GM21737 (cell line): Measurements from ENCODE around the gene SDK1.

ENCODE experiments used
- ATAC-seq: cut with Tn5 transposase; IDR thresholded peaks from one replicate; pipeline ENCODE4 v1.9.1; 2021; ENCODE audit warnings: mild to moderate bottlenecking, moderate library complexity; ENCODE audit not compliant: unreplicated experiment

Gene SDK1

DNA sequence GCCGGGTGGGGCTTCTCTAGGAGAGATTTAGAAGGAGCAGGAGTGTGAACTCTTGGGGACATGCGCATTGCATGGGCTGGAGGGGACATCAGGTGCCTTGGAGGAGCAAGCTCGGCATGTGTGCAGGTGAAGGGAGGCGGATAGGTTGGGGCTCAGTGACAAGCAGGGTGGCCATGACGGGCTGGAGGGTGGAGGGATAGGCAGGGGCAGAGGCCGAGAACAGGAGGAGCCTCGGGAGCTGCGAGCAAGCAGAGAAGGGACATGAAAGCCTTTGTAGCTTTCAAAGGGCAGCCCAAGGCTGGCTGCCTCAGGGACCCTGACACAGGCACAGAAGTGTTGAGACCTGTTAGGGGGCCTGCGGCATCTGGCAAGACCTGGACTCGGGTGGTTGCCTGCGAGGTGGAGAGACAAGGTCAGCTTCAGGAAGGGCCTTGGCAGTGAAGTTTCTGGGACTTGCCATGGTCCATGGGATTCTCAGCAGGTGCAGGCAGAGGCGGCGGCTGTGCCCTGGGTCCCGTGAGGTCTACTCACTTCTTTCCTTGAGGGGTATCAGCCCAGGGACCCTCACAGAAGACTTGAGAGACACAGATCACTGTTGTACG is 664.8 kb downstream of the SDK1 start:
- no peak for ATAC-seq

DNA sequence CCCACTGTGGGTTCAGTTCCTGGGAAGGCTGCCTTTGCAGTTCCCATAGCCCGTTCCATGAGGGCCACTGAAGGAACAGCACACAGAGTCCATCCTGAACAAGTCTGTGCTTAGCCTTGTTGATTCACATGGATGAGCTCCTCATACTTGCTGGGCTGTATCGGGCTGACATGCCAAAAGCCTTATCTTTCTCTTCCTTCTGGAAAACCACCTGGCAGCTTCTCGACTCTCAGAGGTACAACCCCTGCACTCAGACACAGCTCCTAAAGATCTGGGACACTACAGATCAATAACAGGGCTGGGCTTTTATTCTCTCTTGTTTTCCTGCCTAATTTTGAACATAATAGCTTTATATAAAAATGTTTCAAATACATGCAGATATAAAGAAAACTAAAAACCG is 667.2 kb downstream of the SDK1 start:
- ATAC-seq, result no peak

DNA sequence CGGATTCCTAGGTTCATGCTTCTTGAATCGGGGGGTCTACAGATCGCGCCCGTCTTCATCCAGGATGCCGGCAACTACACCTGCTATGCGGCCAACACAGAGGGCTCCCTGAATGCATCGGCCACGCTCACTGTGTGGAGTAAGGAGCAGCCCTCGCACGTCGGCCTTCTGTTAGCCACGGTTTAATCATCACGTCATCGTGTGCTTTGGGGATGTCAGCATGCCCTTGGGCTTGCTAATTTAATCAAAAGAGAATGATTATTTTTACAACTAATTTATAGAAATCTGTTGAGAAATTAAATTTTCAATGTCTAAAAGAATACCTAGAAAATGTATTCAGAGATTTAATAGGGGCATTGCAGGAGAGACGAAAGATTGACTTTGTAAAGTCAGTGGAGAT is 668.2 kb downstream of the SDK1 start:
- no peak for ATAC-seq

DNA sequence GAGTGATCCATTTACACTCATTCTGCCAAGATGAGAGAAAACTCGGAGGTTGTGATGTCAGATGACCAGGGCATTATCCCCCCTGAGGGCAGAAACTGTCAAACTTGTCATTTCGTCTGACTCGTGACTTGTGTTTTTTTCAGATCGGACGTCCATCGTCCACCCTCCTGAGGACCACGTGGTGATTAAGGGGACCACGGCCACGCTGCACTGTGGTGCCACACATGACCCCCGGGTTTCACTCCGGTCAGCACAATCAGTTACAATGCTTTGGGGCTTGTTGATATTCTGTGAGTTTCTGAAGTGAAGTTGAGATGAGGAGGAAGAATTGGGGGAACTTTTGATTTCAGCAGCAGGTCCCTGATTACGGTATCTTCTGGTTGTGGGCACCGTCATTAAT is 670.3 kb downstream of the SDK1 start:
- no peak for ATAC-seq

DNA sequence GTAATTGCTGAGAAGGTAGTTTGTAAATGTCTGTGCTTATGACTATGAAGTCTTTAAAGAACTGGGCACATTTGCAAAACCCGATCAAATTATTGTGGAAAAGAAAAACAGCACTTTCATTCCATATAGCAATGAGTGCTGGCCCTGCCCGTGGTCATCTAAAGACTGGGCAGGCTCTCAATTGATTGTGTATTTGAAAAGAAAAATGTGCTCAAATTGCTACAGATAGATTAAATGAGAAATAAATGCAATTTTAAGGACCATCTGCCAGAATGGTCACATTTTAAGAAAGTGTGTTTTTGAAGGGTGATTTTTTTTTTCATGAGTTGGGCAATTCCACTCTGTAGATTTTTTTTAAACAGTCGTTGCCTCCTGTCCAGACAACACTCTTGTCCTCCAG is 672.2 kb downstream of the SDK1 start:
- no peak for ATAC-seq

DNA sequence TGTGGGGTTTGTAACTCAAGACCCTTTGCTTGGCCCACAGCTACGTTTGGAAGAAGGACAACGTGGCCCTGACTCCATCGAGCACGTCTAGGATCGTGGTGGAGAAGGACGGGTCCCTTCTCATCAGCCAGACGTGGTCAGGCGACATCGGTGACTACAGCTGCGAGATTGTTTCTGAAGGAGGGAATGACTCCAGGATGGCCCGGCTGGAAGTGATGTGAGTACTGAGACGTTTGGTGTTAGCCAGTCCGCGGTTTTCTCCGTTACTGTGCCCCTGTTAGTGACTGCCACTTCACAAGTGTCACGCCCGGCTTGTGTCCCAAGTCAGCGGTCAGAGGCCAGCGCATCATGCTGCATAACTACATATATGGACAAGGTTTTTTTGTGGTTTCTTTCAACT is 673.3 kb downstream of the SDK1 start:
- ATAC-seq, result no peak

DNA sequence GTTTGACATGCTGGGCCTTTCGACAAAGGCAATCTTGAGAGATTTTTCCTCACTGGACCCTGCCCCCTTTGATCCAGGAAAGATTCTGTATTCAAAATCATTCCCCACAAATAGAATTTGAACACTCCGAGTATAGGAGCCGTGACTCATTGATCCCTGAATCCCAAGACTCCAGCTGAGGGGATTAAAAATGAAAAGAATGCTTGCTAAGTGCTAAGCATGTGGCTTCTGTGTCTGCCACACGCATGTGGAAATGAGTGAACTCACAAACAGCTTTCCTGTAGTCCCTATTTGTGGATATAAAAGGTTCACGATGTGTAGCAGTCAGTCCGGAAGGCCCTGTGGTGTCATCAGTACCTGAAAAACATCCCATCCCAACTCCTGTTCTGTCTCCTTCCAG is 674.3 kb downstream of the SDK1 start:
- no peak for ATAC-seq

DNA sequence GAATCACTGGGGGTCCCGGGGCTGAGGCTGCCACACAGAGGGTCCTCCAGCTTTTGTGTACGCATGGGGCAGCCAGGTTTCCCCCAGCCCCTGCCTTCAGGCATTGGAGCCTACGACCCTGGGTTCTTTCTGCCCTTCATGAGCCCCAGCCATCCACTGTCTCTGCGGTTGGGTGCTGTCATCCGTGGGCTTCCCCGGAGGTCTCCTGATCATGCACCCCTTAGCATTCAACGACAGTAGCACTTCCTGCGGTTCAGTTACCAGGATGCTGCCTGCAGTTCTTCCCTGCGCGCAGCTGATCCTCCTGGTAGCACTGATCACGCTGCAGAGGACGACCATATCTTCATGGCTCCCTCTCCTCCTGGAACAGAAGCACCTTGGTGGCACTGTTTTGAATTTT is 676.3 kb downstream of the SDK1 start:
- no peak for ATAC-seq

DNA sequence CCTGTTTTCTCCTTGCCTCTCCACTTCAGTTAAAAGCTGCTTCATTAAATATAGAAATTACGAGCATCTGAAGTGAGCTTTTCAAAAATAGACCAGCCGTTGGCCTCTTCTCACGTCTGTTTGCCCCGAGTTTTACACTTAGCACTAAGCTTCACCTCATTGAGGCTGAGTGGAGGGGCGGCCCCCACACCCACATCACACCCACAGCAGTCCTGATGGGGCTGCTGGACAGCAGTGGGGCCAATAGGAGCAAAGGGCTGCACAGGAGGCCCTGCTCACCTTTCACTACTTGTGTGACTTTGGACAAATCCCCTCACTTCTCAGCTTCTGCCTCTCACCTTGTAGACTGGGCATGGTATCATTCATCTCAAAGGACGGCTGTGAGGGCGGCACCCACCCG is 677.8 kb downstream of the SDK1 start:
- ATAC-seq, result no peak

DNA sequence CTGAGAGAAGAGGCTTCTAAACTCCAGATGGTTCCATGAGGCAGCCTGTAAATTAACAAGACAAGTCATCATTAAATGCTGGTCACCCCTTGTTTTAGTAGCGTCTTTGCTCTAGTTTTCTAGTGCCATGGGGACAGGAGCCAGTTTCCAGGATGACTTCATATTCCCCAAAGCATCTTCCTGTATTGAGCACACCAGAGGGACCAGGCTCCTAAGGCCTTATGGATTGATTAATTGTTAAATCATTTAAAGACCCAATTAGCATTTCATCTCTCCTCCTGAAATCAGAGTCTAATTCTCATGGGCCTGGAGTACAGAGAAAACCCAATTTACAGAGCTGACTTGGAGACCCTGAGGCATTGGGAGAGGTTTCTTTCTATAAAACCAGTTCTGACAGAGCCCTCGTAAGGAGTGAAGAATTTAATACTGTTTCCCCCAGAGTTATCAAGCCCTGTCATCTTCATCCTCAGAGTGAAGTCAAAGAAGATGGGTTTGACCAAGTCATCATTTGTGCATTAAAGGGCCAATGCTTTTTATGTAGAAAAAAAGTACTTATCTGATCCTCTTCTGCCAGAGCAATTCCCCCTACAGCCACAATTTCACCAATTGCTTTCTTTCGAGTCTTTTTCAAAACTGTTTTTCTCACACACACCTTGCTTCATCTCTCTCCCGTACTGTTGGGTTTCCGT is 678.7 kb downstream of the SDK1 start:
- no peak for ATAC-seq

DNA sequence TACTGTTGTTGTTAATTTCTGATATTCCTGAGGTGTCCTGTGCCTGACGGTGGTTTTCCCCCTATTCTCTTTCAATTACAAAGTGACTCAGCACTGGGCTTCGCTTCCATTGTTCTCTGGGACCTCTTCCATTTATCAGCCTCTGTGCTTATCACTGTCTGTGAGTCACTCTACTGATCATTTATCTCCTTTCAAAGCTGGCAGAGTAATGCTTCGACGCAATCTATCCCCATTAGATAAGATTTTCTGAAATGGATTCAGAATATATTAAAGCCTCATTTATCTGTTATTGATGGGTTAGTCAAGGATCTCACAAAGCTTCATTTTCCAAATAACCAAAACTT is 679.2 kb downstream of the SDK1 start:
- no peak for ATAC-seq

DNA sequence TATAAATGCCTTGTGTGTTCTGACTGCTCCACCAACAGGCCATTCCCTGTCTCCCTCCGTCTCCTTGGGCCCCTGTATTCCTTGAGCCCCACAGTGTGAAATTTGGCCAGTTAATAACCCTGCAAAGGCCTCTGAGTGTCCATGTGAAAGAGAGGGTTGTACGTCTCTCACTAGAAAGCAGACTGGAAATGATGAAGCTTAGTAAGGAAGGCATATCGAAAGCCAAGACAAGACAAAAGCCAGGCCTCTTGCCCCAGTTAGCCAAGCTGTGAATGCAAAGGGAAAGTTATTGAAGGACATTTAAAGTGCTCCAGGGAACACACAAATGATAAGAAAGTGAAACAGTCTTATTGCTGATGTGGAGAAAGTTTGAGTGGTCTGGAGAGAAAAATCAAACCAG is 680.2 kb downstream of the SDK1 start:
- ATAC-seq, result no peak

DNA sequence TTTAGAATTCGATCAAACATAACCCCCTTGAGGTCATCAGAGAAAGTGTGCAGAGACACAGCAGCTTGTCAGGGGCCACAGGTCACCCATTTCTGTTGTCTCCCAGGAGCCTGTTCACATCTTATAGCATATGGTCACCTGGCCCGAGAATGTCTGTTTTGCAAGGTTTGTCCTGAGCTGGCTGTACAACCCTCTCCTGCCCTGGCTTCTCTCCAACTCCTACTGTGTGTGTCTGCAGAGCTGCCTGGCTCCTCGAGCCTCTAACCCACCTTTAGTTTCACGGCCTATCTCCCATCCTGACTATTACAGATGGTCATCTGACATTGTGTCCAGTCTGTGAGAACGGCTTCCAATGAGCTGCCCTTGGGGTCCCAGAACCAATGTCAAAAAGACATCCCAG is 683.4 kb downstream of the SDK1 start:
- ATAC-seq, result no peak

DNA sequence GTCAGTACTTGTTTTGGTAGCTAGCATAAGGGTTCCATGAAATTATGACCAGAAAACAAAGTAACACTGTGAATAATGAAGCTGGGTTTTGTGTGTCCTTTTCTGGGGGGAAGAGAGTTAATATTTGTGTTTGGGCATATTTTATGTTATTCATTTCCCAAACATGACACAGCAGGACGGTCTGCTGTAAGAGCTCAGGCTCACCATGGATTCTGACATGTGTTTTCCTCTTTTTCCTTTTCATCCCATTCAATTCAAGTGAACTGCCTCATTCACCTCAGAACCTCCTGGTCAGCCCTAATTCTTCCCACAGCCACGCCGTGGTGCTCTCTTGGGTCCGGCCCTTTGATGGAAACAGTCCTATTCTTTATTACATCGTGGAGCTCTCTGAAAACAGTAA is 685.9 kb downstream of the SDK1 start:
- ATAC-seq, result no peak

DNA sequence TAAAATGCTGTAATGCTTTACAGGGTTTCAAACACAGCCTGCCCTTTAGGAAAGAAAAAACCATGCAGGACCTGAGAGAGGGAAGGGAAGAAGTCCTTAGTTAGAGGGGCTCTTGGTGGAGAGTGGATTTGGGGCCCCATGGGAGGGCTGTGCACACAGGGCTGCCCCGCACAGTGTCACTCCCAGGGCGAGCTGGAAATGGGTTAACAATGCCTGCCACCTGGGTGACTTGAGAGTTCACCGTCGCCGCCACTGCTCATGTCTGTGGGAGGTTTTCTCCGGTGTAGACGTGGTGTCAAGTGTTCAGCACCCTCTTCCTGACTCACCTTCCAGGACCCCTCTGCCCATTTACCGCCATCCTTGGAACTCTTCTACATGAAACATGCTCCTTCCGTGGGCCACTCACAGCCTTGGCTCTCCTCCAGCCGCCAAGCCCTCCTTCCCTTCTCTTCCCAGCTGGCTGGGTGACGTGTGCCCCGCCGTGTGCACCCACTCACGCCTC is 686.4 kb downstream of the SDK1 start:
- ATAC-seq, result no peak

DNA sequence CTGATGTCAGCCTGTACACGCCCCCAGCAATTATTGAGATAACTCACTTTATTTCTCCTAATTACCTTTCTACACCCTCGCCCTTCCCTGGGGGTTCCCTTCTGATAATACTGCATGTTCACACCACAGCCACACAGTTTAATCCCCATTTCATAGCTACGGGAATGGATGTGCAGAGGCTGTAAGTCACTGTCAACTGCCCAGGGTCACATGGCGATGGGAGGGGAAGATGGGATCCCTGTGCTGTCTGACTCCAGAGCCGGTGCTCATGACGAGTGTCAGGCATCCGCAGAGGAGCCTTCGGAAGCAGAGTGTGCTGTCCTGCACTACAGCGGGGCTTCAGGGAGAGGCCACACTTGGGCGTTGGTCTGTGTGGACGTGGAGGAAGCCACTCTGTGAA is 688.7 kb downstream of the SDK1 start:
- no peak for ATAC-seq

DNA sequence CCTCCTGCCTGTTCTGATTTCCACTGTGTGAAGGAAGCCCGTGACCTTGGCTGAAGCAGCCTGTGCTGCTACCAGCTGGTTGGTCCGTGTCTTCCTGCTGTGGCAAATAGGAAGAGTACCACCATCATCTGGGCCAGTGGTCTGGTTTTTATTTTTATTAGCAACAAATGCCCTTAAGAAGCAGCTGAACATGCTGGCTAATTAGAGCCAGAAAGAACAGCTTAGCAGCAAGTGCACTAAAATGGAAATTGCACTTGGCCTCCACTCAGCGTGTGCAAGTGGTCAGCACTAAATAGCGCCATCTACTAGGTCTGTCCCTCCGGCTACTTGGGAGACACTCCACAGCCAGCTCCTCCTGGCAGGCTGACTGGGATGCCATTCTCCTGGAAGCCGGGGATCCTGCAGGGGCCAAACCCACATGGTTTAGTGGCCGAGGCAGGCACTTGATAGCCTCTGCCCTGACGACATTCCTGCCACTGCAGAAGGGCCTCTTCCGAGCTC is 690.7 kb downstream of the SDK1 start:
- ATAC-seq, result no peak

DNA sequence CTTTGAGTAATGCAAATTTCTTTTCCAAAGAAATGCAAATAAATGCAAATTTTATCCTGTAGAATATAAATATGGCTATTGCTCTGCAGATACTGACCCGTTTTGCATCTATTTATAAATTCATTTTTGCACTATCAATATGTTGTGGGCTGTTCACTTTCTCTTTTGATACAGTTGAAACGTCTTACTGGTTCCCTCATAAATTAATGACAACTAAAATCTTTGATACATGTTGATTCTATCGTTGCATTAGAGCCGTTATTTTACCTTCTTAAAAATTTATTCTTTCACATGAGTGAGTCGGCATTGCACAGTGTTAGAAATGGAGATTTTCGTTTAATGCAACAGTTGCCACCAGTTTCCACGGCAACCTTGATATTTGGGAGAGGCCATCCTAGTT is 691.8 kb downstream of the SDK1 start:
- ATAC-seq, result no peak

DNA sequence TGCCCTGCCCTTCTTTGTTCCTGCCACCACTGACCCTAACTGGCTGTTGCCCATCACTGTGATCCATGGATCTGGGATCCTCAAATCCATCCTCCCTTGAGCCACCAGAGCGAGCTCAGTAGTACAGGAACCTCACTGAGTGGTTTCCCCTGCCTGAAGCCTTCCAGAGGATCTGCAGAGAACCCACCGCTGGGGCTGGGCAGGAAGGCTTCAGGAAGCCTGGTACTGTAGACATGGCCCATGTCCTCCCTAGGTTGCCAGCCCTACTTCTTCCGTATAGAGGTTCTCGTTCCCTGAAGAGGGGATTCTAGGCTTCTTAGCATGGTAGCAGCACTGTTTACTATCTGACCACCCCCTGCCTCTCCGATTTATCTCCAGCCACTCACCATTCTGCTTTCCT is 693.7 kb downstream of the SDK1 start:
- no peak for ATAC-seq

DNA sequence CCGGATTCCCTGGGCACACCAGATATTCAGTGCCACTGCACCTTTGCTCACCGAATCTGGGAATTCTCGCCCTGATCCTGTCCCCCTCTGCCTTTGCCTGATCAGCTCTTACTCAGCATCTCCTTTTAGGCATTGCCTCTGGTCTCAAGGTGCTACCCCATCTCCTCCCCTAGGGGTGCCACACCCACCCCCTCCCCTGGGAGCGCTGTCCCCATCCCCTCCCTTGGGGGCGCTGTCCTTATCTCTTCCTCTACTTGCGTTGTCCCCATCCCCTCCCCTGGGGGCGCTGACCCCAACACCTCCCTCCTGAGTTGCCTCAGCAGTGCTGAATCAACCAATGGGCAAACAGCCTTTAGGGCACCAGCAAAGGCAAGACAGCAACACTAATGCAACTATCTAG is 694.1 kb downstream of the SDK1 start:
- ATAC-seq, result no peak

DNA sequence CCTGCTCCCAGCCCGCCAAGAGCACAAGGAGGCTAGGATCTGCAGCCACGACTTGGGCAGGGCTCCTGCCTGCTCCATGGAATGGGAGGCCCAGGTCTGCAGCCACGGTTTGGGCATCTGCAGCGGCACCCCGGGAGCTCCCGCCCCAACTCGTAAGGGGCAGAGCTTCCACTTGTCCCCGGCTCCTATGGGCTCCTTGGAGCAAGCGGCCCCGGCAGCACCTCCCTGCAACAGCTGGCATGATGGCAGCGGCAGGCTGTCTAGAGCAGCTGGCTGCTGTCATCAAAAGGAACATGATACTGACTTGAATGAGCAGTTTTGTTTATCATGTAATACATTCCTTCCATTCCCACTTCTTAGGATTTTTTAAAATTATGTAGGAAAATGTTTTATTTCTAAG is 697.0 kb downstream of the SDK1 start:
- no peak for ATAC-seq

DNA sequence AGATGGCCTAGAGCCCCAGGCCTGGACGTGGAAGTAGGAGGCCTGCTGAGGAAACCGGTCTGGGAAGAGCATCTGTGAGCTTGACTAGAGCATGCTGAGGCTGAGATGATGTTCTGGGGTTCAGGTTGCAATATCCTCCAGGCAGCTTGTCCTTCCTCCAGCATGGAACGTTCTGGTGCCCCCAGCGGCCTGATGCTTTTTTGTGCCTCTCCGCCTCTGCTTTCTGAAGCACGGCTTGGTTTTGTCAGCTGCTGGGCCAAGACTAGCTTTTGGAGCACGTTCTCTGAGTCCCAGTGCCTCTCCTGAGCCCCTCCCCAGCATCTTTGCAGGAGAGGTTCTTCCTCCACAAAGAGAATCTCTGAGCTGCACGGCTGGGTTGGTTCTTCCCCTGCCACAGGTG is 699.1 kb downstream of the SDK1 start:
- no peak for ATAC-seq

DNA sequence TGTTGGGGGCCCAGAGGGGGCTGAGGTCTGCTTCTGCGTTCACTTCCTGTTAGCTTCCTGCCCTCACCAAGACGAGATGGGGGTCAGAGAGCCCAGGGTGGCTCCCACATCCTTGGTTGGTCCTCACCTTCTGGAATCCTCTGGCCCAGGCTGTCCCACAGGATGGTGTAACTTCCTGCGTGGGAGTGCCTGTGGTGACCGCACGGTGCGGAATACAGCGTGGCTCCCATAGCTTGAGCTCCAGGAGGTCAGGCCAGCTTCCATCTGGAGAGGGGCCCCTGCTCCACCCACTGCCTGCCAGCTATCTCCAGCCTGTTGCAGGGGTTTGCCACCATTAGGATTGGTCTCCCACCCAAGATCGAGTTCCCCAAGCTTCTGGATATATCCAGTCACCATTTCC is 699.9 kb downstream of the SDK1 start:
- no peak for ATAC-seq
